ENCODE data around the gene ADCY4. TPM values are rescaled to one million over a fixed set of nuclear protein-coding genes. Genes with fewer than 3 reads are reported as not detected.

ADCY4 gene
- polyA plus RNA-seq, 3 donors, result 0.69 to 11.9 (median 0.70) TPM

- TF ChIP-seq, protein P1, sequence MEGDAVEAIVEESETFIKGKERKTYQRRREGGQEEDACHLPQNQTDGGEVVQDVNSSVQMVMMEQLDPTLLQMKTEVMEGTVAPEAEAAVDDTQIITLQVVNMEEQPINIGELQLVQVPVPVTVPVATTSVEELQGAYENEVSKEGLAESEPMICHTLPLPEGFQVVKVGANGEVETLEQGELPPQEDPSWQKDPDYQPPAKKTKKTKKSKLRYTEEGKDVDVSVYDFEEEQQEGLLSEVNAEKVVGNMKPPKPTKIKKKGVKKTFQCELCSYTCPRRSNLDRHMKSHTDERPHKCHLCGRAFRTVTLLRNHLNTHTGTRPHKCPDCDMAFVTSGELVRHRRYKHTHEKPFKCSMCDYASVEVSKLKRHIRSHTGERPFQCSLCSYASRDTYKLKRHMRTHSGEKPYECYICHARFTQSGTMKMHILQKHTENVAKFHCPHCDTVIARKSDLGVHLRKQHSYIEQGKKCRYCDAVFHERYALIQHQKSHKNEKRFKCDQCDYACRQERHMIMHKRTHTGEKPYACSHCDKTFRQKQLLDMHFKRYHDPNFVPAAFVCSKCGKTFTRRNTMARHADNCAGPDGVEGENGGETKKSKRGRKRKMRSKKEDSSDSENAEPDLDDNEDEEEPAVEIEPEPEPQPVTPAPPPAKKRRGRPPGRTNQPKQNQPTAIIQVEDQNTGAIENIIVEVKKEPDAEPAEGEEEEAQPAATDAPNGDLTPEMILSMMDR (IDR thresholded peaks at IDR 0.05), result no peak
- DNase-seq, result no peak
- 92% methylated on average over 62 of the region's 70 CpGs for WGBS (ENCODE audit: insufficient coverage)
- Histone ChIP-seq H3K9ac (ENCODE audit: insufficient read depth, low read length, poor library complexity, severe bottlenecking) (no peak overlapping the region), H3K27ac (ENCODE audit: low read depth in 1 of 2, low read length in 2 of 2) (peak overlapping the region; percentile 85 to 89), H3K4me1 (ENCODE audit: control insufficient read depth in 1 of 2, insufficient read depth in 2 of 2, low read length in 2 of 2) (peaks cover 78 to 85% of the 10 kb centered on the region in 2 donors), H3K4me3 (replicated peaks in 1 of 3; ENCODE audit: low read depth in 2 of 3, low read length in 3 of 3) (peak overlapping the region in 2 of 3 experiments; percentile 30 to 84), H3K79me2 (ENCODE audit: insufficient read depth, low read length) (peaks cover 41% of the 10 kb centered on the region), H3K9me3 (replicated peaks in 1 of 2; ENCODE audit: control insufficient read depth in 1 of 2, insufficient read depth in 1 of 2, low read length in 2 of 2) (no peaks in the 10 kb centered on the region), H3K27me3 (ENCODE audit: control insufficient read depth in 2 of 2, insufficient read depth in 2 of 2, low read length in 2 of 2) (no peaks in the 10 kb centered on the region), H3K36me3 (replicated peaks in 1 of 2; ENCODE audit: control insufficient read depth in 1 of 2, insufficient read depth in 2 of 2, low read length in 2 of 2) (no peaks in the 10 kb centered on the region), H4K20me1 (ENCODE audit: insufficient read depth, low read length) (peaks cover 18% of the 10 kb centered on the region), H2AFZ (ENCODE audit: insufficient read depth, low read depth, low read length, poor library complexity, severe bottlenecking) (no peak overlapping the region), H3K4me2 (replicated peaks; ENCODE audit: extremely low read depth, low read length, poor library complexity, severe bottlenecking) (peak overlapping the region; percentile 93)
- Mint-ChIP-seq H3K27ac (peak overlapping the region in 6 of 7 donors; percentile 35 to 99 (median 96)), H3K27me3 (ENCODE audit: low read depth in 3 of 3) (peaks cover 1 to 6% (median 3%) of the 10 kb centered on the region in 3 donors), H3K4me1 (peaks cover 82% of the 10 kb centered on the region), H3K4me3 (peak overlapping the region; percentile 81 to 95), H3K36me3 (peaks cover 26 to 30% of the 10 kb centered on the region in 2 donors), H3K9me3 (peaks cover 0 to 4% (median 0%) of the 10 kb centered on the region in 7 donors)
- intact Hi-C loops (cut with micrococcal nuclease), result no loop called here
These were observed 18.9 kb downstream of the ADCY4 start for GRCh38 chr14:24315807-24316596.

GRCh38 chr14:24315243-24315806, 19.5 kb downstream of the ADCY4 start:
- TF ChIP-seq, protein P1 (IDR thresholded peaks at IDR 0.05), result no peak
- Mint-ChIP-seq H3K4me3 (peak overlapping the region; percentile 81 to 95), H3K4me1 (peaks cover 84% of the 10 kb centered on the region), H3K9me3 (peaks cover 0 to 2% (median 0%) of the 10 kb centered on the region in 7 donors), H3K36me3 (peaks cover 26 to 30% of the 10 kb centered on the region in 2 donors), H3K27me3 (ENCODE audit: low read depth in 3 of 3) (peaks cover 1 to 4% (median 3%) of the 10 kb centered on the region in 3 donors), H3K27ac (peak overlapping the region; percentile 95 to 99 (median 98))
- no peak overlapping the region for H2AFZ ChIP-seq (ENCODE audit: insufficient read depth, low read depth, low read length, poor library complexity, severe bottlenecking)
- no peaks in the 10 kb centered on the region for H3K36me3 ChIP-seq (replicated peaks in 1 of 2; ENCODE audit: control insufficient read depth in 1 of 2, insufficient read depth in 2 of 2, low read length in 2 of 2)
- peak in 1 of 3 donors; percentile 35 for DNase-seq
- H3K27ac ChIP-seq (ENCODE audit: low read depth in 1 of 2, low read length in 2 of 2), result peak overlapping the region; percentile 85 to 89
- H3K9ac ChIP-seq (ENCODE audit: insufficient read depth, low read length, poor library complexity, severe bottlenecking), result peak overlapping the region; percentile 39
- no peaks in the 10 kb centered on the region for H3K9me3 ChIP-seq (replicated peaks in 1 of 2; ENCODE audit: control insufficient read depth in 1 of 2, insufficient read depth in 1 of 2, low read length in 2 of 2)
- no peaks in the 10 kb centered on the region for H3K27me3 ChIP-seq (ENCODE audit: control insufficient read depth in 2 of 2, insufficient read depth in 2 of 2, low read length in 2 of 2)
- peaks cover 81 to 92% of the 10 kb centered on the region in 2 donors for H3K4me1 ChIP-seq (ENCODE audit: control insufficient read depth in 1 of 2, insufficient read depth in 2 of 2, low read length in 2 of 2)
- H3K4me2 ChIP-seq (replicated peaks; ENCODE audit: extremely low read depth, low read length, poor library complexity, severe bottlenecking), result peak overlapping the region; percentile 93
- intact Hi-C loops (cut with micrococcal nuclease), result no loop called here
- H3K4me3 ChIP-seq (replicated peaks in 1 of 3; ENCODE audit: low read depth in 2 of 3, low read length in 3 of 3), result peak overlapping the region; percentile 24 to 84 (median 30)
- H3K79me2 ChIP-seq (ENCODE audit: insufficient read depth, low read length), result peaks cover 48% of the 10 kb centered on the region
- peaks cover 21% of the 10 kb centered on the region for H4K20me1 ChIP-seq (ENCODE audit: insufficient read depth, low read length)
- WGBS (ENCODE audit: insufficient coverage), result 87% methylated on average over 4 of the region's 10 CpGs

Measured in CD14-positive monocyte (primary cell).